ENCODE results near the gene SAMD13.
"Not testable (repeated sequence)": the region's sequence is repeated elsewhere in the genome, so short reads cannot be mapped to it uniquely, and the experiment has no call there.

SAMD13 gene

GRCh38 chr1:84286071-84286470 lies 15.4 kb upstream of the SAMD13 start:
- DNase-seq (ENCODE audit: low read depth): no peak

DNA sequence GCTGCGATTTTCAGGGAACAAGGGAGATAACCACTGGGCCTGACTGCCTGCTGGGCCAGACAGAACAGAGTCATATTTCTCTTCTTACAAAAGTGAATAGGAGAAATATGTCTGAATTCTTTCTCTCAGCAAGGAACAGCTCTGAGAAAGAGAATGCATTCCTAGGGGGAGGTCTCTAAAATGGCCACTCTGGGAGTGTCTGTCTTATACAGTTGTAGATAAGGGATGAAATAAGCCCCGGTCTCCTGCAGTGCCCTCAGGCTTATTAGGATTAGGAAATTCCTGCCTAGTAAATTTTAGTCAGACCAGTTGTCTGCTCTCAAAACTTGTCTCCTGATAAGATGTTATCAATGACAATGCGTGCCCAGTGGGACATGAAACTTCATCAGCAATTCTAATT lies 14.1 kb upstream of the SAMD13 start:
- DNase-seq (ENCODE audit: low read depth): not testable (repeated sequence)

DNA sequence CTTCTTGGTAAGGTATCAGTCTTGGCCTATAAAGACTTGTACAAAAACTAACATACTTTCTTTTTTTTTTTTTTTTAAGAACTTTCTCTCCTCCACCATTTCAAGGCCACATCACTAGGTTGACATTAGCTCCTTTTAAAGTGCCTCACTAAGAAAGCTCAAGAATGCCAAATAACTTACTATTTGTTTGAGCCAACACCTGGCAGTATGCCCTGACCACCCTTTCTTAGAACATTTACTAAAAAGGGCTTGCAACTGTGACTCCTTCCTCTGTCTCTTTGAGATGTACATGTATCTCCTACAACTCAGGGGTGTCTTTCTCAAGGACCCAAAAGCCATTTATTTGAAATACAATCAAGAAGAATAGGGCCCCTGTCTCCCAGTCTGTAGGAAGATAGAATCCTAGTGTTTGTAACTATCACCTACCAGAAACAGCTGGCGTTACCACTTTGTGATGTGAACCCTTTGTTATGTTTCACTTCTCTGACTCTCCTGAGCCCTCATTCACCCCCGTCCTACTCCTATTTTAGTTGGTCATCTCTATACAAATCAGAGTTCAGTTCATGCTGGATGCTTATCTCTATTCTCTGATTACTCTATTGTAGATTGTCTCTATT lies 12.2 kb upstream of the SAMD13 start:
- no peak for DNase-seq (ENCODE audit: low read depth)

GRCh38 chr1:84291882-84292655 lies 9.4 kb upstream of the SAMD13 start:
- DNase-seq (ENCODE audit: low read depth): peak; percentile 17

DNA sequence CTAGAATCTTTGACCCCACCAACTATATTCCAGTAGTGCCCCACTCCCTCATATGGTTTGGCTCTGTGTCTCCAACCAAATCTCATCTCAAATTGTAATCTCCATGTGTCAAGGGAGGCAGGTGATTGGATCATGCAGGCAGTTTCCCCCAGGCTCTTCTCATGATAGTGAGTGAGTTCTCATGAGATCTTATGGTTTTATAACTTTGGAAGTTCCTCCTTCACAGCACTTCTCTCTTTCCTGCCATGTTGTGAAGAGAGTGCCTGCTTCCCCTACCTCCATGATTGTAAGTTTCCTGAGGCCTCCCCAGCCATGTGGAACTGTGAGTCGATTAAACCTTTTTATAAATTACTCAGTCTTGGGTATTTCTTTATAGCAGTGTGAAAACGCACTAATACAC lies 7.7 kb upstream of the SAMD13 start:
- no peak for DNase-seq (ENCODE audit: low read depth)

GRCh38 chr1:84294751-84295150 lies 6.8 kb upstream of the SAMD13 start:
- no peak for DNase-seq (ENCODE audit: low read depth)

- DNase-seq (ENCODE audit: low read depth): no peak
Observed at GRCh38 chr1:84297546-84298244, 3.8 kb upstream of the SAMD13 start.

DNA sequence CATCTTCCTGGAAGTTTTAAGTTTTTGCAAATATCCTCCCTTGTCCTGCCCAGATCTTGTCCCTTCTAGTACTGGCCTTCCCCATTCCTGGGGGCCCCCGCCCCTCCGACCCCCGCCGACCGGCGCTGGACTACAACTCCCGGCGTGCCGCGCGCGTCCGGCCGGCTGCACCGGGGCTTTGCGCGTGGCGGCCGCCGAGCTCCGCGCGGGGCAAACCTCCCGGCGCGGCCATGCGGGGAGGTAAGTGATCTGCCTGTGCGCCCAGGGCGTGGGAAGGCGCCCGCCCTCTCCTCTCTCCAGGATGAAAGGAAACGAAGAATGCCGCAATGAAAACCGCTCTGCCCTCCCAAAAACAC lies 3.2 kb upstream of the SAMD13 start:
- DNase-seq (ENCODE audit: low read depth): peak; percentile 38

GRCh38 chr1:84298684-84299535 lies 2.6 kb upstream of the SAMD13 start:
- peak; percentile 15 for DNase-seq (ENCODE audit: low read depth)

GRCh38 chr1:84299536-84300170 lies 1.9 kb upstream of the SAMD13 start:
- no peak for DNase-seq (ENCODE audit: low read depth)

DNA sequence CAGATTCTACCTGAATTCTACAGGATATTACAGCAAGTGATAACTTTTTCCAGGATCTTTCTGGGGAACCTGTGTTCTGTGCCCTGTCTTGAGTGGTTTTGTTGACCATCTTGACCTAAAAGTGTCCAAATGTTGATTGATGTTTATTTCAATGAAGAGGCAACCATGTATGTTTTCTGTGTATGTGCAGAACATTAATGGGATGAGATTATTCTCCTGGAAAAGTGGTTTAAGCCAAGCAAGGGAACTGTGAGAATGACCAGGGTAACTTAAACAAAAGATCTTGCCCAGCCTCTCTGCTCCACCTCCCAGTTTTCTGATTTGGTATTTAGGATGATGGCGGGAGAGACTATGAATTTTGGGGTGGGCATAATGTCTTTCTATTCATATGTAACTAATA lies 1.0 kb upstream of the SAMD13 start:
- no peak for DNase-seq (ENCODE audit: low read depth)

GRCh38 chr1:84301785-84302385 lies 377 bp downstream of the SAMD13 start:
- no peak for DNase-seq (ENCODE audit: low read depth)

- no peak for DNase-seq (ENCODE audit: low read depth)
Observed at GRCh38 chr1:84303314-84303830, 1.9 kb downstream of the SAMD13 start.

- DNase-seq (ENCODE audit: low read depth): no peak
Observed at GRCh38 chr1:84307398-84307797, 5.9 kb downstream of the SAMD13 start.

- no peak for DNase-seq (ENCODE audit: low read depth)
Observed at GRCh38 chr1:84311296-84311695, 9.8 kb downstream of the SAMD13 start.

DNA sequence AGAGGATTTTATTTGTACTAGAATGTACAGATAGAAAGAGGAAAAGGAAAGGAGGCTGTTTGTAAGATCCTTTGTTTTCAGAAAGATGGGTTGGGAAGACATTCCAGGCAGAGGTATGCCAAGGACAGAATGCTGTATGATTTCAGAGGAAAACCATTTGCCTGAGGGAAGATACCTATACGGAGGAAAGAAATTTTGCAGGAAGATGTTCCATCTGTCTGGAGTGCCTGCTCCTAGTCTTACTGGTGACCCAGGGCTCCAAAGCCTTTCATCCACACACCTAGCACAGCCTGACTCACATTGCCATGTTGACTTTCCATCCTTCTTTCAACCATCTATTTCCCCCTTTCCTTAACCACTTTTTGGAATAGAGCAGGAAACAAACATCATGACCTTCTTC lies 18.2 kb downstream of the SAMD13 start:
- DNase-seq (ENCODE audit: low read depth): no peak

DNA sequence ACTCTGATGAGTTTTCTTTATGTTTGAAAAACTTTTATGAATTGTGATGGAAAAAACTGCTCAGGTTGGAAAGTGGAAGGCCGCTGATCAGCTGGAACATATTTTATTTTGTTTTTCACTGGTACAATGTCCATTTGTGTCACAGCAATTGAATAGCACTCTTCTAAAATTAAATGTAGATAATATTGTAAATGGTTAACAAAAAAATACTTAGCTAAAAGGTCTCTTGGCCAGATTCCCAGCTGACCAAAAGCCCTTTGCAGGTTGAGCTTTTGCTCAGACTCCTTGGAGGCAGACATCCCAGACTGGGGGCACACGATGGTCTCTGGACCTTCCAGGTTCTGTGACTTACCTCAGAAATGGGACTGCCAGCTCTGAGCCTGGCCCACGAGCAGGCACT lies 26.3 kb downstream of the SAMD13 start:
- no peak for DNase-seq (ENCODE audit: low read depth)

DNA sequence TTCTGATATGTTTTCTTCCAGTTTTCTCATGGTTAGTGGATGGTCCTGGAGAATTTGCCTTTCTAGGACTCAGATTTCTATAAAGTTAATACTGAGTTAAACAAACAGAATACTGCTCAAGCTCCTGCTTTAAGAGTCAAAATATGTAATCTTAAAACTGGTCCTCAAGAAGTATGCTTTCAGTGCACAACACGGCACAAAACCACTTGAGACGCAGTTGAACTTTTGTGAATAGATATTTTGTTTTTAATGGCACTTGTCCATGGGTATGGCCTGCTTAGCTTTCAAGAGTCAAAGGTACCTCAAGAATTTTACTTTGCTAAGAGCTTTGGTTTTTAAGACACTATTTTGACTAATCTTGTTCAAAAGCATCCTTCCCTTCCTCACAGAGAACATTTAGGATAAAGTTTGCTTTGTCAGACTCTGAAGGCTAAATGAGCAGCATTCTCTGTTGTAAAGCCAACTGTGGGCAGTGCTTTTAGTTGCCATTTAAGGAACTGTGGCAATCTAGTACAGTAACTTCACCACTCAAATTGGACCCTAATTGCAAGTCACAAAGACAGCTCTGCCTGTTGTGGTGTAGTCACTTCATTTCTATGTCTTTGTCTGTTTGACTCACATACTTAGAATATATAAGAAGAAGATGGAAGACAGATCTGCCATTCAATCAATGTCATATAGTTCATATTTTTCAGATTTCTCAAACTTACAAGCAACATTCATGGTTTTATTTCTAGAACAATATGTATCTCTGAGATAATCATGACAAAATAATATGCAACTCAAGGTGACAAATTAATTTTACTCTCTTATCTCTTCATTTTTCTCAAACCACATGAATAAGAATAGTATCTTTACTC lies 28.8 kb downstream of the SAMD13 start:
- no peak for DNase-seq (ENCODE audit: low read depth)

DNA sequence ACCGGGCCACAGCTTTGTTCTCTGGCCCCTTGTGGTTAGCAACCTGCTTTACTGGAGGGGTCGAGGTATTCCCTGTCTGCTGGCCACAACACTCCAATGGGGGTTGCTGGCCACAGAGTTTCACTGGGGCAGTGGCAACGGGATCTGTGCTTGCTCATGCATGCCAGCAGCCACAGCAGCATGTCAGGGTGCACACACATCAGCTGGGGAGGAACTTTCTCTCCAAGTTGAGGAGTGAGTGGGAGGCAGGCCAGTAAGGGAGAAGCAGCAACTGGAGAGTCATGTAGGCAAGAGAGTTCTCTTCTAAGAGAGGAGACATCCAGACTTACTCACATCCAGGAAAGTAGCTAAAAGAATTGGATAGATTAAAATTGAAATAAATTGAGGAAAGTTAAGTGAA lies 38.0 kb downstream of the SAMD13 start:
- peak; percentile 36 for DNase-seq (ENCODE audit: low read depth)

- peak; percentile 56 for DNase-seq (ENCODE audit: low read depth)
Observed at GRCh38 chr1:84344286-84344685, 42.8 kb downstream of the SAMD13 start.
